HL-60 (cell line): ENCODE data around the gene DCTN2.

Experiments used
- DNase-seq, 2 experiments: peaks; one replicate each; pipeline ENCODE4 v3.0.0-alpha.2; 2010 to 2020; ENCODE audit warnings: low read depth in 1 of 2, low spot score in 1 of 2
- H3K27ac ChIP-seq: fragments of 250-450 bp; sonication (Bioruptor Pico); replicated peaks from 2 replicates; pipeline ENCODE4 v1.5.1; 2020; ENCODE audit warnings: mild to moderate bottlenecking, moderate library complexity
- H3K27me3 ChIP-seq: fragments of 250-450 bp; sonication (Bioruptor Pico); 2 replicates; pipeline ENCODE4 v1.5.1; 2021; ENCODE audit warnings: mild to moderate bottlenecking, moderate library complexity; ENCODE audit not compliant: insufficient read depth, poor library complexity, severe bottlenecking
- H3K4me3 ChIP-seq: replicated peaks from 2 replicates; pipeline ENCODE4 v1.5.1; 2011; ENCODE audit warnings: mild to moderate bottlenecking, control low read depth, low read length; ENCODE audit not compliant: insufficient read depth
- CTCF ChIP-seq: IDR thresholded peaks from one replicate; pipeline ENCODE4 v1.5.1; 2011; ENCODE audit warnings: low read length, control low read depth, inconsistent platforms; ENCODE audit not compliant: insufficient read depth
- GABPA ChIP-seq: IDR thresholded peaks from 2 replicates; pipeline ENCODE4 v1.6.1; 2012; ENCODE audit warnings: low read depth
- POLR2AphosphoS5 ChIP-seq: IDR thresholded peaks from 2 replicates; pipeline ENCODE4 v1.6.1; 2012; ENCODE audit warnings: low read depth
- REST ChIP-seq: IDR thresholded peaks from 2 replicates; pipeline ENCODE4 v1.6.1; 2012; ENCODE audit warnings: low read depth; ENCODE audit not compliant: insufficient replicate concordance
- SPI1 ChIP-seq: IDR thresholded peaks from 2 replicates; pipeline ENCODE4 v1.6.1; 2012; ENCODE audit warnings: low read depth, mild to moderate bottlenecking, borderline replicate concordance

DCTN2 gene

GRCh38 chr12:57536597-57536942 is 10.4 kb downstream of the DCTN2 start:
- H3K4me3 ChIP-seq = no peak overlapping the region
- TF ChIP-seq REST (no peak), SPI1 (no peak), GABPA (no peak), CTCF (no peak), POLR2AphosphoS5 (no peak)
- no peak overlapping the region for H3K27ac ChIP-seq
- DNase-seq = no peak
- H3K27me3 ChIP-seq = no peaks in the 10 kb centered on the region

- no peaks in the 10 kb centered on the region for H3K27me3 ChIP-seq
- DNase-seq = no peak
- no peak overlapping the region for H3K4me3 ChIP-seq
- H3K27ac ChIP-seq = no peak overlapping the region
- TF ChIP-seq POLR2AphosphoS5 = no peak
- TF ChIP-seq CTCF = no peak
- TF ChIP-seq REST = no peak
- TF ChIP-seq GABPA = no peak
- no peak for TF ChIP-seq SPI1
These were observed 11.0 kb downstream of the DCTN2 start for GRCh38 chr12:57535764-57536596.

- Histone ChIP-seq H3K27ac (no peak overlapping the region), H3K4me3 (no peak overlapping the region), H3K27me3 (no peaks in the 10 kb centered on the region)
- TF ChIP-seq REST (no peak), CTCF (no peak), POLR2AphosphoS5 (no peak)
- no peak for DNase-seq
These were observed 11.9 kb downstream of the DCTN2 start for GRCh38 chr12:57534991-57535543.
